ENCODE data around the gene HABP2.

The HABP2 gene

DNA sequence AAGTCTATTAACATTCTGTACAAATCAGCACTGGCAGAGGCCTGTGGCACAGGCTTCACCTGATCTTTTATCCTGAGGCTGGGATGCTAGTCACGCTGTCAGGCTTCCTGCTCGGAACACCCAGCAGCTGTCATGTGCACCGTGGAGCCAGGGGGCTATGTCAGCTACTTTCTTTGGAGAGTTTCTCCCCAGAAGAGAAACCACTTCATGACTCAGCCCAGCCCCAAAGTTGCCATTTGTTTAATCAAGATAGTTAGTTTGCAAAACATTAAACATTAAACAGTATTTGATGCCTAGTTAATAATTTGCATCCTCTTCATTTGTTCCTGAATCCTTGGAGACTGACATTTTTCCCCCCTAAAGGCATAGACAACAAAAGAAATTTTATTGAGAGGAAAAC, at the start of gene HABP2:
TSS of gene HABP2 (plus strand) at position 353 of the 400 bp plus-strand sequence. CDS start 69 bp downstream, outside the sequence.
- no peak for DNase-seq (ENCODE audit: low spot score)

DNA sequence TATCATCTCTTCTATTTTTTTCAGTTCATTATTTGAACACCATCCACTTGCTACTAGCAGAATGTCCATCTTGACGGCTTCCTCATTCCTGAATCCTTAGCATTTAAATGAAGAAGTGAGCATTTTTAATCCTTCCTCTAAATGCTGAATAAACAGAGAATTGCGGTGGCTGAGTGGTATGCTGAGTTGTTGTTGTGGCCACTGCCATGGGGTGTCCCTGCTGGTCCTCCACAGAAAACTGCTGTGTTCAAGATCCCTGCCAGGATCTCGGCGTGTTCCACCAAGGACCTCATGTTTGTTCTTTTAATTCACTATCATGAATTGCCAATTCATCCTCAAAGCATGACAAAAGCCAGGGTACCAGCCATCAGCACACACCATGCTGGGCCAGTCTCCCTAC, 48.9 kb upstream of the HABP2 start:
- DNase-seq (ENCODE audit: low spot score): no peak

- no peak for DNase-seq (ENCODE audit: low spot score)
Observed at GRCh38 chr10:113504423-113504822, 48.4 kb upstream of the HABP2 start.

DNA sequence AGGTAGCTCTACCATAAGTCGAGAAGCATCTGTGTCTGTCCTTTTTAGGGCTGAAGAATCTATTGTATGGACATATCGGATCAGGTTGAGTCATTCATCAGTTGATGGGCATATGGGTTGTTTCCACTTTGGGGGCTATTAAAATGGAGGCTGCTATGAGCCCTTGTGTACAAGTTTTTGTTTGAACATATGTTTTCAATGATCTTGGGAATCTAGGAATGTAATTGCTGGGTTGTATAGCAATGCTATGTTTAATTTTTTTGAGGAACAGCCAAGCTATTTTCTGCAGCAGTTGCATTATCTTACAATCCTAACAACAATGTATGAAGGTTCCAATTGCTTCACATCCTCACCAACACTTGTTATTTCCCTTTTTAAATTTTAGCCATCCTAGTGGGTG, 46.4 kb upstream of the HABP2 start:
- DNase-seq (ENCODE audit: low spot score): no peak

GRCh38 chr10:113511419-113511818, 41.4 kb upstream of the HABP2 start:
- no peak for DNase-seq (ENCODE audit: low spot score)

- no peak for DNase-seq (ENCODE audit: low spot score)
Observed at GRCh38 chr10:113515161-113515560, 37.7 kb upstream of the HABP2 start.

- no peak for DNase-seq (ENCODE audit: low spot score)
Observed at GRCh38 chr10:113515601-113516000, 37.3 kb upstream of the HABP2 start.

- DNase-seq (ENCODE audit: low spot score): no peak
Observed at GRCh38 chr10:113516061-113516460, 36.8 kb upstream of the HABP2 start.

GRCh38 chr10:113517165-113517900, 35.5 kb upstream of the HABP2 start:
- no peak for DNase-seq (ENCODE audit: low spot score)

GRCh38 chr10:113517901-113518260, 35.0 kb upstream of the HABP2 start:
- DNase-seq (ENCODE audit: low spot score): no peak

GRCh38 chr10:113518415-113518814, 34.4 kb upstream of the HABP2 start:
- DNase-seq (ENCODE audit: low spot score): no peak

GRCh38 chr10:113518816-113519591, 33.8 kb upstream of the HABP2 start:
- DNase-seq (ENCODE audit: low spot score): no peak

- DNase-seq (ENCODE audit: low spot score): no peak
Observed at GRCh38 chr10:113519681-113520115, 33.2 kb upstream of the HABP2 start.

GRCh38 chr10:113520261-113520660, 32.6 kb upstream of the HABP2 start:
- DNase-seq (ENCODE audit: low spot score): no peak

DNA sequence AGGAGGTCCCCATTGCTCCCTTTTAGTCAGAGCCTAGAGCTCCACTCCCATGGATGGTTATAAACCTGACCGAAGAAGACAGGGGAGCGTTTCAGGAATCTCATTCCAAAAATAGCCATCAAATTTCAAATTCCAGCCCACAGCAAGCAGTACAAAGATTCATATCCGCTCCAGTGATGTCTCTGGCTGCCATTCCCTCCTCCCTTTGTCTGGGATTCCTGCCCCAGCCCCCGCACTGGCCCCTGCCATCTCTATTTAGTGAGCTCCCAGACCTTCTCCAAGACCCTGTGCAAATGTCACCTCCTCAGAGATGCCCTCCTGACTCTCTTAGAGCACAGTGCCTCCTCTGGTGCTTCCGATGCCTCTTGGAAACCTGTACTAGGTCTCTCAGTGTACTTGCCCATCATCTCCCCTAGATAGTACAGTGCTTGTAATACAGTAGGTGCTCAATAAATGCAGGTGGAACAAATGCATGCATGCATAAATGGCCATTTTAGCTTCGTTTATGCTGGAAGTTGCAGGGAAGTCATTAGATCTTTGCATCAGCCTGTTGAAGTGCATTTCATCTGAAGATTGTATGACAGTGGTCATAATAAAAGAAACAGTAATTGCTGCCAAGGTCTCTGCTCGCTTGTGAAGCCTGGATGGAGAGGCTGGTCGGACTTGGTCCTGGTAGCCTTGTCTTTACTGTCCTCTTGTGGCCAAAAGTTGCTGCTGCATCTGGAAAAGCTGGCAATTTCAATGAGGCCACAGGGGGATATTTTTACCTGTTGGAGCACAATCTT, 32.0 kb upstream of the HABP2 start:
- peak; percentile 86 for DNase-seq (ENCODE audit: low spot score)

DNA sequence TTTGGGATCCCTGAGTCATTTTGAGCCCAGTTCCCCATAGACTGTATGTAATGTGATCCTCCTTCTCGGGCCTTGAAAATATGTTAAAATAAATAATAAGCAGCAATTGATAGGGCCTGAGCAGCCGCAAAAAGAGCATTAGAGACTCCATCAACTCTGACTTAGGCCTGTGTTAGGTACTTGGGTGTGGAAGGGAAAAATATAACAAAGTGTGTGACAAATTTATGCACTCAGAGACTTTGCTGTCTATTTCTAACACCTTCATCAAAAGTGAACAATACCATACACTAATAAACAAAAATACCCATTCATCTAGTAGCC, 31.4 kb upstream of the HABP2 start:
- DNase-seq (ENCODE audit: low spot score): no peak

GRCh38 chr10:113522460-113522859, 30.4 kb upstream of the HABP2 start:
- no peak for DNase-seq (ENCODE audit: low spot score)

DNA sequence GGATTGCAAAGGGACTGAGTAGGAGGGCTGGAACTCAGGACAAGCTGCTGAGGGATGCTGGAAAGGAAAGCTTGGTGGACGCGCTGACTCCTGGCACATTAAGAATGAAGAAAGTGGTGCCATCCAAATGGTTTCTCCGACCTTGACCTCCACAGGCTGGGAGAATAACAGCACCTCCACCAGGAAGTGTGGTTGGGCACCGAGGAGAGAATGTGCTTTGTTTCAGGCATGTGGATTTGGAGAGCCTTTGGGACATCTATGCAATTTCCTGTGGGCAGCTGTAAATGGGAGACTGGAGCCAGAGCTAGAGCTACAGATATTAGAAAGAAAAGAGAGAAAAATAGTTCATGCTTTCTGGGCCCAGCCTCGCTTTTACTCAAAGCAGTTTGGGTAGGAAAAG, 29.8 kb upstream of the HABP2 start:
- DNase-seq (ENCODE audit: low spot score): no peak

DNA sequence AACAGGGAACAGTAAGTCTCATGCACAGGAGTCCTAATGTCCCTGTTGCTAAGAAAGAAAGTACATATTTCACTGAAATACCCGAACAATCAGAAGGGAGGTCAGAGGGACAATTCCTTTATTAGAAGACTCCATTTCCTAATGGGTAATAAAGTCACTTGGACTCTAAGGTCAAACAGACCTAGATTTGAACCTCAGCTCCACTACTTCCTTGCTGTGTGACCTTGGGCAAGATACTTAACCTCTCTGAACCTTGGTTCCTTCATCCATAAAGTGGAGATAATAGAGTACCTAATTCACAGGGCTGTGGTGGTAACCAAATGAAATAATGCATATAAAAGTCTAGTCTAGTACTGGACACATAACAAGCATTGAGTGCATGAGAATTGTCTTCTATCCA, 29.2 kb upstream of the HABP2 start:
- DNase-seq (ENCODE audit: low spot score): no peak

GRCh38 chr10:113524120-113524519, 28.7 kb upstream of the HABP2 start:
- DNase-seq (ENCODE audit: low spot score): no peak

DNA sequence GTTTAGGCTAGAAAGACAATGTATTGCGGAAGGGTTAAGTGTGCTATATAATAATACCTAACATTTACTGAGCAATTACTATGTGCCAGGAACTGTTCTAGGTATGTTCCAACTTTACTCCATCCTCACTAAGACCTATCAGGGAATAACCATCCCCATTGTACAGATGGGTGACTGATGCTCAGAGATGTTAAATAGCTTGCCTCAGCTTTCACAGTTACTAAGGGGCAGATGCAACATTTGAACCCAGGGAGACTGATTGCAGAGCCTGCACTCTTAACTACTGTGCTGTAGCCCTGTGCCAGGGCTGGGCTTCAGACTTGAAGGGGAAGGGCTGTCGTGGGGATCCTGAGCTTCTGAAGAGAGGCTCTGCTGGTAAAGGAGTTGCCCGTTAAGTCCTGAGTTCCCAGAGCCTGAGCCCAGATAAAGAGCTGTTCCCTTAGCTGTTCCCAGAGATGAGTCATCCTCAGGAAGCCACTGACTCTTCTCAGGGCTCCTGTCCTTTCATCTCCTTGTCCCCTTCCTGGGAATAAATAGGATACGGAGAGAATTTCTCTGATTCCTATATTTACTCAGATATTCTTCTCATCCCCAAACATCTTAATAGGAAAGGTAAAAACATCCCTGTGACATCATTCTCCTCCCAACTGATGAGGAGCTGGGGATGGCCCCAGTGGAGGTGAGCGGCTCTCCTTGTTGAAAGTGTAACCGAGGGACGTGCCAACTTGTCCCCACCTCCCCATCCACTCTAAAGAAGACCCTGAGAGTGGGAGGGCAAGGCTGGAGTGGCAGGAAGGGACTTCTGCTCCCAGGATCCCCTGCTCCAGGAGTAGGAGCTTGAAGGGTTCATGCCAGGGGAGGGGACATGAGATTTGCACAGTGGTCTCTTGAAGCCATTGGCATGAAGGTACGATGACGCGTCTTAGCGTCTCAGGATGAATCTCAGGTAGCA, 28.0 kb upstream of the HABP2 start:
- peak; percentile 74 for DNase-seq (ENCODE audit: low spot score)

DNA sequence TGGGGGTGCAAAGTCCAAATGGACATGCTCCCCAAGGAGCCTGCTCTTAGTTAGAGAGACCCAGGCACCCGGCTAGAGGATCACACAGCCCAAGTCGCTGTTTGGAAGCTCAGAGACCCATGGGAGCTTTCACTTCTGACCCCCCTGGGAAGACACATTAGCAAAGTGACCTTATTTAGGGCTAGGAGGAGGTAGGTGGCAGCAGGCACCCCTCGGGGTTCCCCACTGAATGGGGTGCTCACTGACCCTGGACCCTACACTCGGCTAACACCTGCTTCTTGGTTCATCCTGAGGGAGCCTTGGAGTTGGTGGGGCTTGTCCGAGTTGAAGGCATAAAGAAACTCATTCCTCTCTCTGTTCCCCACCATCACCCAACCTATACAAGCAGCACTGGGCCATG, 27.1 kb upstream of the HABP2 start:
- DNase-seq (ENCODE audit: low spot score): no peak
